A549 (cell line): ENCODE measurements around the gene ZNF681. TPM values are rescaled to one million over a fixed set of nuclear protein-coding genes. Genes with fewer than 3 reads are reported as not detected.

Experiments used
- ATAC-seq, 2 experiments: fragments of 200-7000 bp in 1 of 2; fragments of >200 bp in 1 of 2; cut with Nextera tagmentation in 1 of 2; cut with Tn5 transposase in 1 of 2; 3 replicates each; pipeline versions ENCODE4 v1.8.0 to v1.9.1; 2018 to 2020; ENCODE audit warnings: mild to moderate bottlenecking in 1 of 2, moderate library complexity in 1 of 2
- CTCF ChIA-PET: fragments of 300-600 bp; sonication (Branson Sonifier 250); formaldehyde crosslinking; extraction: SDS; loops from one replicate; lab custom pipeline; 2021; ENCODE audit warnings: antibody characterized with exemption, inconsistent platforms; lab: Yijun Ruan, JAX
- POLR2A ChIA-PET: fragments of 350-600 bp; formaldehyde crosslinking; extraction: SDS; loops from one replicate; lab custom pipeline; 2021; ENCODE audit warnings: antibody characterized with exemption, inconsistent platforms; lab: Yijun Ruan, JAX
- DNase-seq, 2 experiments: peaks; one replicate each; pipeline versions ENCODE4 v3.0.0 to v3.0.0-alpha.2; 2011 to 2016; ENCODE audit warnings: low read depth in 1 of 2, low spot score in 1 of 2
- FAIRE-seq: peaks from 2 replicates; lab custom pipeline; 2011; peaks lifted over from hg19 to GRCh38; lab: Jason Lieb, UNC
- H3K27ac ChIP-seq, 2 experiments: fragments of >200 bp; sonication (Bioruptor Twin); formaldehyde crosslinking; 3 replicates each; pipeline ENCODE4 v1.5.1; 2016 to 2017
- H3K4me1 ChIP-seq: fragments of >200 bp; sonication (Bioruptor Twin); formaldehyde crosslinking; 3 replicates; pipeline ENCODE4 v1.6.1; 2016
- H3K4me2 ChIP-seq: fragments of >200 bp; sonication (Bioruptor Twin); formaldehyde crosslinking; 3 replicates; pipeline ENCODE4 v1.6.1; 2016
- H3K4me3 ChIP-seq: fragments of >200 bp; sonication (Bioruptor Twin); formaldehyde crosslinking; 3 replicates; pipeline ENCODE4 v1.5.1; 2016
- H3K9me3 ChIP-seq: fragments of >200 bp; sonication (Bioruptor Twin); formaldehyde crosslinking; 3 replicates; pipeline ENCODE4 v1.6.1; 2016
- CBX8 ChIP-seq: fragments of 200-600 bp; sonication (generic); IDR thresholded peaks from 2 replicates; pipeline ENCODE4 v1.6.1; 2016
- EHMT2 ChIP-seq: fragments of 200-600 bp; sonication (generic); IDR thresholded peaks from 2 replicates; pipeline ENCODE4 v1.6.1; 2016; ENCODE audit warnings: antibody characterized with exemption, low read depth, mild to moderate bottlenecking, moderate library complexity
- ESRRA ChIP-seq: fragments of 150-350 bp; IDR thresholded peaks from 2 replicates; pipeline ENCODE4 v1.6.1; 2014; ENCODE audit warnings: mild to moderate bottlenecking, low read length, borderline replicate concordance
- FOSB ChIP-seq: fragments of 250-450 bp; sonication (Bioruptor Pico); IDR thresholded peaks from 2 replicates; pipeline ENCODE4 v1.5.0; 2020; ENCODE audit warnings: mild to moderate bottlenecking, moderate library complexity
- FOSL2 ChIP-seq, 2 experiments: fragments of 450-650 bp in 1 of 2; fragments of >200 bp in 1 of 2; sonication (Bioruptor Twin) in 1 of 2; formaldehyde crosslinking; IDR thresholded peaks; 2 replicates each; pipeline versions ENCODE4 v1.5.0 to v1.6.1; 2016 to 2020; ENCODE audit warnings: mild to moderate bottlenecking in 1 of 2, moderate library complexity in 1 of 2
- FOXS1 ChIP-seq: fragments of 250-450 bp; sonication (Bioruptor Pico); IDR thresholded peaks from 2 replicates; pipeline ENCODE4 v1.5.0; 2020; ENCODE audit warnings: mild to moderate bottlenecking, moderate library complexity
- GATA3 ChIP-seq: IDR thresholded peaks from 2 replicates; pipeline ENCODE4 v1.6.1; 2012; ENCODE audit warnings: borderline replicate concordance
- HDAC2 ChIP-seq: fragments of 200-600 bp; sonication (generic); IDR thresholded peaks from 2 replicates; pipeline ENCODE4 v1.6.1; 2016
- HMGXB4 ChIP-seq: fragments of 250-450 bp; sonication (Bioruptor Pico); IDR thresholded peaks from 2 replicates; pipeline ENCODE4 v1.5.0; 2021; ENCODE audit warnings: mild to moderate bottlenecking, moderate library complexity, borderline replicate concordance
- HOXA7 ChIP-seq: fragments of 250-450 bp; sonication (Bioruptor Pico); IDR thresholded peaks from 2 replicates; pipeline ENCODE4 v1.5.0; 2020; ENCODE audit warnings: mild to moderate bottlenecking, moderate library complexity
- KDM1A ChIP-seq: fragments of 200-600 bp; sonication (generic); IDR thresholded peaks from 2 replicates; pipeline ENCODE4 v1.6.1; 2016; ENCODE audit warnings: low read depth, mild to moderate bottlenecking
- MAFK ChIP-seq: fragments of 450-650 bp; IDR thresholded peaks from 2 replicates; pipeline ENCODE4 v1.6.1; 2014; ENCODE audit not compliant: partially characterized antibody
- MAZ ChIP-seq: fragments of 150-350 bp; IDR thresholded peaks from 2 replicates; pipeline ENCODE4 v1.6.1; 2014; ENCODE audit warnings: antibody characterized with exemption, low read depth, low read length, borderline replicate concordance
- NPAS2 ChIP-seq: fragments of 250-450 bp; sonication (Bioruptor Pico); IDR thresholded peaks from 2 replicates; pipeline ENCODE4 v1.8.0; 2022; ENCODE audit warnings: mild to moderate bottlenecking, moderate library complexity, borderline replicate concordance
- NR3C1 ChIP-seq: fragments of >200 bp; sonication (Bioruptor Twin); formaldehyde crosslinking; IDR thresholded peaks from 3 replicates; pipeline ENCODE4 v1.6.1; 2017
- PHF8 ChIP-seq: fragments of 200-600 bp; sonication (generic); IDR thresholded peaks from 2 replicates; pipeline ENCODE4 v1.6.1; 2016; ENCODE audit warnings: low read depth, mild to moderate bottlenecking, antibody characterized with exemption, moderate library complexity, borderline replicate concordance
- POLR2AphosphoS2 ChIP-seq: conservative IDR thresholded peaks from 2 replicates; pipeline ENCODE4 v1.6.1; 2012; ENCODE audit warnings: low read length, improper control_type of control experiment, inconsistent platforms
- RARB ChIP-seq: fragments of 250-450 bp; sonication (Bioruptor Pico); IDR thresholded peaks from 2 replicates; pipeline ENCODE4 v1.8.0; 2021; ENCODE audit warnings: mild to moderate bottlenecking, moderate library complexity
- RCOR1 ChIP-seq: fragments of 150-350 bp; IDR thresholded peaks from 2 replicates; pipeline ENCODE4 v1.6.1; 2014; ENCODE audit warnings: antibody characterized with exemption, low read length, low read depth
- RNF2 ChIP-seq: fragments of 200-600 bp; sonication (generic); IDR thresholded peaks from 2 replicates; pipeline ENCODE4 v1.6.1; 2016; ENCODE audit warnings: low read depth, mild to moderate bottlenecking, antibody characterized with exemption, moderate library complexity, borderline replicate concordance
- SREBF2 ChIP-seq: fragments of 450-650 bp; IDR thresholded peaks from 2 replicates; pipeline ENCODE4 v1.6.1; 2014; ENCODE audit warnings: mild to moderate bottlenecking, moderate library complexity
- TFCP2L1 ChIP-seq: fragments of 250-450 bp; sonication (Bioruptor Pico); IDR thresholded peaks from 2 replicates; pipeline ENCODE4 v1.5.0; 2021; ENCODE audit warnings: mild to moderate bottlenecking
- ZFP36 ChIP-seq: fragments of 450-650 bp; IDR thresholded peaks from 2 replicates; pipeline ENCODE4 v1.6.1; 2014; ENCODE audit warnings: borderline replicate concordance; ENCODE audit not compliant: partially characterized antibody
- WGBS: methylation state at CpG from one replicate; pipeline ENCODE4 v1.1.6; 2017; ENCODE audit errors: missing lambda C conversion rate; 5-methylcytosine and 5-hydroxymethylcytosine counted together
- polyA plus RNA-seq, 4 experiments: library from polyadenylated mRNA; depleted of rRNA in 3 of 4; stranded (reverse); fragments of >200 nt; fragmentation: RNase III in 1 of 4; extraction: RNeasy Plus Mini Kit Qiagen cat#74134 plus additional on column Dnase treatment in 1 of 4; gene quantifications; 2 replicates in 3 of 4; 3 replicates in 1 of 4; pipeline ENCODE4 v1.2.3, GENCODE V29; 2011 to 2017
- TF ChIP-seq, protein P1 (sequence below): fragments of >200 bp; sonication (Bioruptor Twin); formaldehyde crosslinking; IDR thresholded peaks from 3 replicates; pipeline ENCODE4 v1.6.1; 2016
- TF ChIP-seq, protein P2 (sequence below): fragments of >200 bp; sonication (Bioruptor Twin); formaldehyde crosslinking; IDR thresholded peaks from 2 replicates; pipeline ENCODE4 v1.6.1; 2016
- TF ChIP-seq, protein P3 (sequence below): fragments of 150-350 bp; IDR thresholded peaks from 2 replicates; pipeline ENCODE4 v1.6.1; 2014; ENCODE audit warnings: low read depth, mild to moderate bottlenecking, low read length

The ZNF681 gene
- polyA plus RNA-seq, 2 of the 4 experiments (the other 2 are of a cell fraction), result 0.01 to 0.03 TPM

- Histone ChIP-seq H3K4me2 (no peak overlapping the region), H3K9me3 (peaks cover 19% of the 10 kb centered on the region; the same call in 1 of the 3 replicates)
- TF ChIP-seq, protein P1, sequence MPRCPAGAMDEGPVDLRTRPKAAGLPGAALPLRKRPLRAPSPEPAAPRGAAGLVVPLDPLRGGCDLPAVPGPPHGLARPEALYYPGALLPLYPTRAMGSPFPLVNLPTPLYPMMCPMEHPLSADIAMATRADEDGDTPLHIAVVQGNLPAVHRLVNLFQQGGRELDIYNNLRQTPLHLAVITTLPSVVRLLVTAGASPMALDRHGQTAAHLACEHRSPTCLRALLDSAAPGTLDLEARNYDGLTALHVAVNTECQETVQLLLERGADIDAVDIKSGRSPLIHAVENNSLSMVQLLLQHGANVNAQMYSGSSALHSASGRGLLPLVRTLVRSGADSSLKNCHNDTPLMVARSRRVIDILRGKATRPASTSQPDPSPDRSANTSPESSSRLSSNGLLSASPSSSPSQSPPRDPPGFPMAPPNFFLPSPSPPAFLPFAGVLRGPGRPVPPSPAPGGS, result no peak
- TF ChIP-seq GATA3 (no peak), ZFP36 (no peak), RARB (CRISPR knock-in tag) (no peak), ESRRA (no peak), FOXS1 (CRISPR knock-in tag) (no peak), PHF8 (no peak), NPAS2 (CRISPR knock-in tag) (no peak), FOSB (CRISPR knock-in tag) (no peak), RCOR1 (no peak), CBX8 (no peak), NR3C1 (no peak), TFCP2L1 (CRISPR knock-in tag) (no peak), MAFK (no peak), KDM1A (no peak)
- TF ChIP-seq, protein P2, sequence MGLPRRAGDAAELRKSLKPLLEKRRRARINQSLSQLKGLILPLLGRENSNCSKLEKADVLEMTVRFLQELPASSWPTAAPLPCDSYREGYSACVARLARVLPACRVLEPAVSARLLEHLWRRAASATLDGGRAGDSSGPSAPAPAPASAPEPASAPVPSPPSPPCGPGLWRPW, result no peak
- TF ChIP-seq, protein P3, sequence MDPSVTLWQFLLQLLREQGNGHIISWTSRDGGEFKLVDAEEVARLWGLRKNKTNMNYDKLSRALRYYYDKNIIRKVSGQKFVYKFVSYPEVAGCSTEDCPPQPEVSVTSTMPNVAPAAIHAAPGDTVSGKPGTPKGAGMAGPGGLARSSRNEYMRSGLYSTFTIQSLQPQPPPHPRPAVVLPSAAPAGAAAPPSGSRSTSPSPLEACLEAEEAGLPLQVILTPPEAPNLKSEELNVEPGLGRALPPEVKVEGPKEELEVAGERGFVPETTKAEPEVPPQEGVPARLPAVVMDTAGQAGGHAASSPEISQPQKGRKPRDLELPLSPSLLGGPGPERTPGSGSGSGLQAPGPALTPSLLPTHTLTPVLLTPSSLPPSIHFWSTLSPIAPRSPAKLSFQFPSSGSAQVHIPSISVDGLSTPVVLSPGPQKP, result no peak
- TF ChIP-seq, all 56 proteins: peak for 0
- FAIRE-seq (no peak), ATAC-seq (no peak), DNase-seq (no peak)
- H3K27ac ChIP-seq, result no peak overlapping the region
- no peak overlapping the region for H3K4me3 ChIP-seq
- CTCF ChIA-PET, result no interaction called here
- POLR2A ChIA-PET, result no interaction called here
- WGBS, result 3% methylated on average over 3 of the region's 3 CpGs
- no peaks in the 10 kb centered on the region for H3K4me1 ChIP-seq
These were observed 18.5 kb upstream of the ZNF681 start for GRCh38 chr19:23777216-23777615.

- Histone ChIP-seq H3K4me3 (no peak overlapping the region), H3K9me3 (peaks cover 19% of the 10 kb centered on the region; the same call in 1 of the 3 replicates), H3K4me1 (no peaks in the 10 kb centered on the region), H3K27ac (no peak overlapping the region), H3K4me2 (no peak overlapping the region)
- POLR2A ChIA-PET, result no interaction called here
- no peak for FAIRE-seq
- CTCF ChIA-PET, result no interaction called here
- TF ChIP-seq EHMT2, result no peak
- TF ChIP-seq MAZ, result no peak
- no peak for TF ChIP-seq MAFK
- TF ChIP-seq FOSL2 (IDR thresholded peaks at IDR 0.05), result no peak
- no peak for TF ChIP-seq FOSL2 (CRISPR knock-in tag; IDR thresholded peaks at IDR 0.05)
- no peak for TF ChIP-seq SREBF2
- no peak for TF ChIP-seq POLR2AphosphoS2
- TF ChIP-seq RARB (CRISPR knock-in tag), result no peak
- no peak for TF ChIP-seq KDM1A
- TF ChIP-seq, protein P3, result no peak
- no peak for TF ChIP-seq HOXA7 (CRISPR knock-in tag)
- TF ChIP-seq HMGXB4, result no peak
- TF ChIP-seq RNF2, result no peak
- no peak for TF ChIP-seq NPAS2 (CRISPR knock-in tag)
- TF ChIP-seq HDAC2, result no peak
- no peak for TF ChIP-seq NR3C1
- TF ChIP-seq CBX8, result no peak
- no peak for ATAC-seq
- DNase-seq, result no peak
- WGBS, result 38% methylated on average over 2 of the region's 2 CpGs
These were observed 18.0 kb upstream of the ZNF681 start for GRCh38 chr19:23776507-23777205.
